ENCODE measurements around the gene LRCH2. TPM values are rescaled to one million over a fixed set of nuclear protein-coding genes. Genes with fewer than 3 reads are reported as not detected.

LRCH2 gene
- total RNA-seq, 2 experiments from 2014 or later: not detected

GRCh38 chrX:115189646-115190635 lies 44.0 kb downstream of the LRCH2 start:
- no peaks in the 10 kb centered on the region for H3K27me3 Mint-ChIP-seq
- DNase-seq: no peak
- H3K9me3 Mint-ChIP-seq: peaks cover 2% of the 10 kb centered on the region
- no peak overlapping the region for H3K27ac Mint-ChIP-seq
- H3K36me3 Mint-ChIP-seq (ENCODE audit: low read depth): no peaks in the 10 kb centered on the region
- H3K4me3 Mint-ChIP-seq: no peak overlapping the region
- ChIA-PET CTCF (no interaction called here), POLR2A (no interaction called here)
- no peaks in the 10 kb centered on the region for H3K4me1 Mint-ChIP-seq

DNA sequence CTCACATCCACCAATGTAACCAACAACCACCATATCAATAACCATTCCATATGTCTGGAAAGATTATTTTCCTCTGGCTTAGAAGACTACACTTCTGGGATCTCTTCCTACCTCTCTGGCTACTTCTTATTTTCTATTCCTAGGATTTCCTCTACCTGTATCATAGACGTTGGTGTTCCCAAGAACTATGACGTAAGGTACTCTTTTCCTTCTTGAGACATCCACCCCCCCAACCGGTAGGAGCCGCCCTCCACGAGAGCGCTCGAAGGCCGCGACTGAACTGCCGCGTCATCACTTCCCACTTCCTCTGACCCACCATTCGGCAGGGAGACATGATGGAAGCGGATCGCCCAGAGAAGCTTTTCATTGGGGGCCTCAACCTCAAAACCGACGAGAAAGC lies 44.8 kb downstream of the LRCH2 start, which contains the start of gene RBMXL3:
Gene RBMXL3 (plus strand): TSS at position 301 of the 400 bp plus-strand sequence. CDS start 32 bp downstream, at position 333.
- H3K4me3 Mint-ChIP-seq: no peak within 1 kb of the TSS
- H3K36me3 Mint-ChIP-seq (ENCODE audit: low read depth): no peaks in the 10 kb centered on the region
- no peak within 1 kb of the TSS for H3K27ac Mint-ChIP-seq
- CTCF ChIA-PET: no interaction called here
- POLR2A ChIA-PET: no interaction called here
- H3K27me3 Mint-ChIP-seq: no peaks in the 10 kb centered on the region
- DNase-seq: no peak
- H3K4me1 Mint-ChIP-seq: no peaks in the 10 kb centered on the region
- peaks cover 2% of the 10 kb centered on the region for H3K9me3 Mint-ChIP-seq

- Mint-ChIP-seq H3K27me3 (no peaks in the 10 kb centered on the region), H3K36me3 (ENCODE audit: low read depth) (no peaks in the 10 kb centered on the region), H3K4me1 (no peaks in the 10 kb centered on the region), H3K27ac (no peak overlapping the region), H3K9me3 (no peaks in the 10 kb centered on the region), H3K4me3 (no peak overlapping the region)
- DNase-seq: no peak
- ChIA-PET CTCF (no interaction called here), POLR2A (no interaction called here)
Observed at GRCh38 chrX:115183980-115184379, 49.9 kb downstream of the LRCH2 start.

DNA sequence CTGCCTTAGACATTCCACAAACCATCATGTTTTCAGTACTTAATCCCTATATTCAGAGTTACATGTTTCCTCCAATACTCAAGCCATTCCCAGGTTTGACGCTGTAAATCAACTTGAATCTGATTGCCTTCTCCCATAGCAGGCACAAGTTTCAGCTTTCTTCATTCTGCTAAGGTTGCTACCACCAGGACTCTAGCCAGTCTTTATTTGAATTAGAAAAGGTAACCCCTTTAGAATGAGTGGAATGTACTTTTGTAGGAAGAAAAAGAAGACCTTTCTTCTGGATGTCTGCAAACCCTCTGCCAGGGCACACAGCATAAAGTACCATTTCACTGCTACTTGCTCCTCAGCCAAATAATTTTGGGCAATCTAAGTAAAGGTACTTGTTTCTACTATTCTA lies 55.4 kb downstream of the LRCH2 start:
- Mint-ChIP-seq H3K27ac (no peak overlapping the region), H3K36me3 (ENCODE audit: low read depth) (no peaks in the 10 kb centered on the region), H3K9me3 (no peaks in the 10 kb centered on the region), H3K4me3 (no peak overlapping the region), H3K27me3 (no peaks in the 10 kb centered on the region), H3K4me1 (no peaks in the 10 kb centered on the region)
- ChIA-PET CTCF (no interaction called here), POLR2A (no interaction called here)
- no peak for DNase-seq

DNA sequence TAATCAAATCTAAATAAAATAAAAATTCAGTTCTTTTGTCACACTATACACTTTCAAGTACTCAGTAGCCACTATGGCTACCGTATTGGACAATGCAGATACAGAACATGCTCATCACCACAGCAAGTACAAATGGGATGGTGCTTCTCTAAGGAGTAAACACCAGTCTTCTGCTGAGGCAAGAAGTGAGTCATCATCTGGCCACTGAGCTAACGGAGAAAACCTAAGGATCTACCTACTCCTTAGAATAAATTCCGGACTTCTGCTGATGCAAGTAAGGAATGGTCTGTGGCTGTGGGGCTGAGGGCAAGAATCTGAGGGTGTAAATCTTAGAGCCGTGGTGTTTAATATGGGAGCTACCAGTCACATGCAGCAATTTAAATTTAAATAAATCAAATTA lies 56.0 kb downstream of the LRCH2 start:
- H3K4me1 Mint-ChIP-seq: no peaks in the 10 kb centered on the region
- H3K9me3 Mint-ChIP-seq: no peaks in the 10 kb centered on the region
- ChIA-PET POLR2A (no interaction called here), CTCF (no interaction called here)
- no peak for DNase-seq
- H3K27ac Mint-ChIP-seq: no peak overlapping the region
- H3K4me3 Mint-ChIP-seq: no peak overlapping the region
- H3K36me3 Mint-ChIP-seq (ENCODE audit: low read depth): no peaks in the 10 kb centered on the region
- H3K27me3 Mint-ChIP-seq: no peaks in the 10 kb centered on the region

GRCh38 chrX:115174548-115174947 lies 59.3 kb downstream of the LRCH2 start:
- no peaks in the 10 kb centered on the region for H3K4me1 Mint-ChIP-seq
- CTCF ChIA-PET: no interaction called here
- POLR2A ChIA-PET: no interaction called here
- H3K4me3 Mint-ChIP-seq: no peak overlapping the region
- no peaks in the 10 kb centered on the region for H3K9me3 Mint-ChIP-seq
- H3K36me3 Mint-ChIP-seq (ENCODE audit: low read depth): no peaks in the 10 kb centered on the region
- no peaks in the 10 kb centered on the region for H3K27me3 Mint-ChIP-seq
- DNase-seq: no peak
- H3K27ac Mint-ChIP-seq: no peak overlapping the region

DNA sequence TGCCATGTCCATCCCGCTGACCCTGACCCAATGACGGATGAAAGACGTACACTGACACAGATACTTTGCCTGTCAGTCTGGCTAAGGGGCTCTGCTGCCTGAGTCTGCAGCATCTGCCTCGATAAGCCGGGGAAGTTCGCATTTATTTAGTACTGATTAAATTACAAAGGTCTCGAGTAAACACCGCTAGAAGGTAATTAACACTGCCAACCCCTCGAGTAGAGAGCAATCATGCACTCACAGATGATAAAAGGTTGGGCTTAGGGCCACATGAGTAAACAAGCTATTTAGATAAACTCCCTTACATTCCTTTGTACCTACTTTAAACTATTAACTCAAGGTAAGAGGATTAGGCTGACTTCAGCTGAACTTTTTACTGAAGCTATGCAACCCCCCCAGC lies 60.7 kb downstream of the LRCH2 start:
- Mint-ChIP-seq H3K9me3 (no peaks in the 10 kb centered on the region), H3K4me1 (no peaks in the 10 kb centered on the region), H3K27me3 (no peaks in the 10 kb centered on the region), H3K36me3 (ENCODE audit: low read depth) (no peaks in the 10 kb centered on the region), H3K4me3 (no peak overlapping the region), H3K27ac (no peak overlapping the region)
- CTCF ChIA-PET: no interaction called here
- no peak for DNase-seq
- POLR2A ChIA-PET: no interaction called here

DNA sequence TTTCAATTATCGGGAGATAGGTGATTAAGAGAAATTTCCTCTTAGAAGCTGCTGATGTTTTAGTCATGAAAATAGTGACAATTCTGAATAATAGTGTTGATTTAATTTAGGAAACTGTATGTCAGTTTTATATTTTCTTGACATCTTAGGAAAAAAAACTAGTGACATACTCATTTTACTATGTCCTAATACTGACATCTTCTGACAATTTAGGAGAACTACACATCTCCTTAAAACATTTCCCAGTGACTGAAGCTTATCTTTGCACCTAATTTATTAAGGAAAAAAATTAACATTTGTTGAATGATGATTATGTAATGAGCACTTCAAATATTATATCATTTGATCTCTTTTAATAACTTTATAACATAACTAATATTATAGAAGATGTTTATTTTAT lies 86.7 kb downstream of the LRCH2 start:
- Mint-ChIP-seq H3K4me1 (no peaks in the 10 kb centered on the region), H3K9me3 (no peaks in the 10 kb centered on the region), H3K27me3 (no peaks in the 10 kb centered on the region), H3K4me3 (no peak overlapping the region), H3K36me3 (ENCODE audit: low read depth) (no peaks in the 10 kb centered on the region), H3K27ac (no peak overlapping the region)
- CTCF ChIA-PET: no interaction called here
- POLR2A ChIA-PET: no interaction called here
- DNase-seq: no peak

- H3K4me3 Mint-ChIP-seq: no peak overlapping the region
- H3K36me3 Mint-ChIP-seq (ENCODE audit: low read depth): no peaks in the 10 kb centered on the region
- no peaks in the 10 kb centered on the region for H3K9me3 Mint-ChIP-seq
- no peaks in the 10 kb centered on the region for H3K4me1 Mint-ChIP-seq
- ChIA-PET CTCF (no interaction called here), POLR2A (no interaction called here)
- no peak for DNase-seq
- no peak overlapping the region for H3K27ac Mint-ChIP-seq
- H3K27me3 Mint-ChIP-seq: no peaks in the 10 kb centered on the region
Observed at GRCh38 chrX:115142057-115142456, 91.8 kb downstream of the LRCH2 start.

DNA sequence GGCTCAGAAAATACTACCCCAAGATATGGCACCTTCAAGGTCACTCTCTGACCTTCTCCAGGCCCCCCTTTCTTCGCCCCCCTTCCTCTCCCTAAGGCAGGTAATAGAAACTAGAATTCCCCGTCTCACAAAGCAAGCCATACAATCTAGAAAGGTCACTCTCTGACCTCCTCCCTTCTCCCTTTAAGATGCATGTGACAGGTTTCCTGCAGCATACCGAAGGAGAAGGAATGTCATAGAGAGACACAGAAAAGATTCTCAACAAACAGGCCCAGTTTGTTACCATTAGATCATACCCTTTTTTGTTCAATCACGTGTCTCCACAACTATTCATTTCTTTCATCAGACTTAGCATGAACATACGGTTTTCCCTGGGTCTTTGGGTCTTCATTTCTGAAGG lies 95.9 kb downstream of the LRCH2 start:
- no peaks in the 10 kb centered on the region for H3K4me1 Mint-ChIP-seq
- POLR2A ChIA-PET: no interaction called here
- no peak overlapping the region for H3K27ac Mint-ChIP-seq
- no peaks in the 10 kb centered on the region for H3K36me3 Mint-ChIP-seq (ENCODE audit: low read depth)
- no peaks in the 10 kb centered on the region for H3K9me3 Mint-ChIP-seq
- no peaks in the 10 kb centered on the region for H3K27me3 Mint-ChIP-seq
- H3K4me3 Mint-ChIP-seq: no peak overlapping the region
- DNase-seq: no peak
- CTCF ChIA-PET: no interaction called here

GRCh38 chrX:115134382-115134781 lies 99.5 kb downstream of the LRCH2 start:
- Mint-ChIP-seq H3K36me3 (ENCODE audit: low read depth) (no peaks in the 10 kb centered on the region), H3K4me1 (no peaks in the 10 kb centered on the region), H3K27me3 (no peaks in the 10 kb centered on the region), H3K4me3 (no peak overlapping the region), H3K27ac (no peak overlapping the region), H3K9me3 (no peaks in the 10 kb centered on the region)
- CTCF ChIA-PET: no interaction called here
- DNase-seq: no peak
- POLR2A ChIA-PET: no interaction called here

DNA sequence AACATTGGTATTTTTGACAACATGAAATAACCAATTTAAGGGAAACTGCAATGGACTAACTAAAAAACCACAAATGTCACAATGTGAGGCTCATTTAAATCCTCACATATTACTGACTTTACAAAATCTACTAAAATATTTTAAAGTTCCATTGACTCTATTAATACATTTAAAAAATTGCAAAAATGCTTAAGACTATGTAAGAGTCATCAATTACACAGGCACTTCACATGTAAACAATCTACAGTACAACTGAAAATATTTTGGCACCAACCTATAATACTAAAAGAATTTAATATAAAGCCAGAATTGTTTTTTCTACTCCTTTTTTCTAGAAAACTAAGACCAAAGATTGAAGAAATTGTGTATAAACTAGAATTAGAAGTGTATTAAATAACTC lies 121.5 kb downstream of the LRCH2 start:
- no peaks in the 10 kb centered on the region for H3K4me1 Mint-ChIP-seq
- no peak overlapping the region for H3K27ac Mint-ChIP-seq
- DNase-seq: no peak
- no peaks in the 10 kb centered on the region for H3K27me3 Mint-ChIP-seq
- no peaks in the 10 kb centered on the region for H3K36me3 Mint-ChIP-seq (ENCODE audit: low read depth)
- no peak overlapping the region for H3K4me3 Mint-ChIP-seq
- no peaks in the 10 kb centered on the region for H3K9me3 Mint-ChIP-seq
- ChIA-PET CTCF (no interaction called here), POLR2A (no interaction called here)

DNA sequence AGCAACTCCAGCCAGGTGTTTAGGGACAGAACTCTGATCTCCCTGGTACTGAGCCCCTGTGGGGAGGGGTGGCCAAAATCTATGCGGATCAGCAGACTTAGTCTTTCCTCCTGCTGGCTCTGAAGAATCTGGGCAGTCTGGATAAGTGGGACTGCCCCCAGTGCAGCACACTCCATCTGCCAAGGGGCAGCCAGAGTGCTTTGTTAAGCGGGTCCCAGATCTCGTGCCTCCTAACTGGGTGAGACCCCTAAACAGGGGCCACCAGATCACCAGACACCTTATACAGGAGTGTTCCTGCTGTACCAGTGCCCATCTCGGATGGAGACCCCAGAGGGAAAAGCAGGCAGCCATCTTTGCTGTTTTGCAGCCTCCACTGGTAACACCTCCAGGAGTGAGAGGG lies 135.0 kb downstream of the LRCH2 start:
- Mint-ChIP-seq H3K27ac (no peak overlapping the region), H3K4me1 (no peaks in the 10 kb centered on the region), H3K4me3 (no peak overlapping the region), H3K27me3 (no peaks in the 10 kb centered on the region), H3K9me3 (peaks cover 4% of the 10 kb centered on the region), H3K36me3 (ENCODE audit: low read depth) (no peaks in the 10 kb centered on the region)
- CTCF ChIA-PET: no interaction called here
- POLR2A ChIA-PET: no interaction called here
- no peak for DNase-seq

DNA sequence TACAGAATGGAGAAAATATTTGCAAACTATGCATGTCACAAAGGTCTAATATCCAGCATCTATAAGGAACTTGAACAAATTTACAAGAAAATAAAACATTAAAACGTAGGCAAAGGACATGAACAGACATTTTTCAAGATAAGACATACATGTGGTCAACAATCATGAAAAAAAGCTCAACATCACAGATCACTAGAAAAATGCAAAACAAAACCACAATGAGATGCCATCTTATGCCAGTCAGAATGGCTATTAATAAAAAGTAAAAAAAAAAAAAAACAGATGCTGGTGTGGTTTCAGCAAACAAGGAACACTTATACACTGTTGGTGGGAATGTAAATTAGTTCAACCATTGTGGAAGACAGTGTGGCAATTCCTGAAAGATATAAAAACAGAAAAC lies 140.7 kb downstream of the LRCH2 start:
- CTCF ChIA-PET: no interaction called here
- no peak for DNase-seq
- H3K27me3 Mint-ChIP-seq: no peaks in the 10 kb centered on the region
- no peaks in the 10 kb centered on the region for H3K36me3 Mint-ChIP-seq (ENCODE audit: low read depth)
- H3K27ac Mint-ChIP-seq: no peak overlapping the region
- H3K9me3 Mint-ChIP-seq: no peaks in the 10 kb centered on the region
- H3K4me1 Mint-ChIP-seq: no peaks in the 10 kb centered on the region
- POLR2A ChIA-PET: no interaction called here
- H3K4me3 Mint-ChIP-seq: no peak overlapping the region
